ENCODE results near the gene FUT3. TPM values are rescaled to one million over a fixed set of nuclear protein-coding genes. Genes with fewer than 3 reads are reported as not detected.

The FUT3 gene
- total and polyA plus RNA-seq, 2 donors (not counting 1 experiment from before 2014, with no cell fraction given): not detected

GRCh38 chr19:5823579-5824281 lies 27.5 kb downstream of the FUT3 start:
- H3K27ac ChIP-seq (ENCODE audit: insufficient read depth, low read length): no peak overlapping the region
- no peaks in the 10 kb centered on the region for H3K9me3 ChIP-seq (ENCODE audit: control insufficient read depth, insufficient read depth, low read depth, low read length)
- TF ChIP-seq CTCF (conservative IDR thresholded peaks at IDR 0.05 in 1 of 2, IDR thresholded peaks at IDR 0.05 in 1 of 2; ENCODE audit: low read depth in 1 of 2, low read length in 2 of 2) (no peak), EZH2 (IDR thresholded peaks at IDR 0.05; ENCODE audit: low read length, missing control alignments) (no peak)
- no peak overlapping the region for H3K9ac ChIP-seq (ENCODE audit: insufficient read depth, low read length)
- H2AFZ ChIP-seq (ENCODE audit: low read length): no peak overlapping the region
- peaks cover 6% of the 10 kb centered on the region for H3K27me3 ChIP-seq (ENCODE audit: control insufficient read depth, insufficient read depth, low read length)
- H4K20me1 ChIP-seq (ENCODE audit: control insufficient read depth, extremely low read depth, insufficient read depth, low read length): no peaks in the 10 kb centered on the region
- no peaks in the 10 kb centered on the region for H3K79me2 ChIP-seq (ENCODE audit: control insufficient read depth, insufficient read depth, low read length)
- no peak overlapping the region for H3K4me2 ChIP-seq (ENCODE audit: extremely low read depth, insufficient read depth, low read length)
- no peaks in the 10 kb centered on the region for H3K36me3 ChIP-seq (ENCODE audit: control insufficient read depth, insufficient read depth, low read length)
- no peak overlapping the region for H3K4me3 ChIP-seq (replicated peaks in 1 of 4; ENCODE audit: control extremely low read depth in 1 of 4, insufficient read depth in 1 of 4, low read depth in 3 of 4, low read length in 4 of 4)
- no peaks in the 10 kb centered on the region for H3K4me1 ChIP-seq (ENCODE audit: control insufficient read depth, extremely low read depth, insufficient read depth, low read length)
- no peak for DNase-seq (ENCODE audit: low read depth in 2 of 2)

GRCh38 chr19:5822181-5822844 lies 28.9 kb downstream of the FUT3 start:
- TF ChIP-seq EZH2 (IDR thresholded peaks at IDR 0.05; ENCODE audit: low read length, missing control alignments) (no peak), CTCF (conservative IDR thresholded peaks at IDR 0.05 in 1 of 2, IDR thresholded peaks at IDR 0.05 in 1 of 2; ENCODE audit: low read depth in 1 of 2, low read length in 2 of 2) (no peak)
- no peaks in the 10 kb centered on the region for H3K79me2 ChIP-seq (ENCODE audit: control insufficient read depth, insufficient read depth, low read length)
- H2AFZ ChIP-seq (ENCODE audit: low read length): no peak overlapping the region
- H3K4me1 ChIP-seq (ENCODE audit: control insufficient read depth, extremely low read depth, insufficient read depth, low read length): no peaks in the 10 kb centered on the region
- no peak overlapping the region for H3K4me2 ChIP-seq (ENCODE audit: extremely low read depth, insufficient read depth, low read length)
- no peak overlapping the region for H3K4me3 ChIP-seq (replicated peaks in 1 of 4; ENCODE audit: control extremely low read depth in 1 of 4, insufficient read depth in 1 of 4, low read depth in 3 of 4, low read length in 4 of 4)
- no peak overlapping the region for H3K9ac ChIP-seq (ENCODE audit: insufficient read depth, low read length)
- no peaks in the 10 kb centered on the region for H4K20me1 ChIP-seq (ENCODE audit: control insufficient read depth, extremely low read depth, insufficient read depth, low read length)
- no peaks in the 10 kb centered on the region for H3K9me3 ChIP-seq (ENCODE audit: control insufficient read depth, insufficient read depth, low read depth, low read length)
- peaks cover 3% of the 10 kb centered on the region for H3K27me3 ChIP-seq (ENCODE audit: control insufficient read depth, insufficient read depth, low read length)
- no peak overlapping the region for H3K27ac ChIP-seq (ENCODE audit: insufficient read depth, low read length)
- no peaks in the 10 kb centered on the region for H3K36me3 ChIP-seq (ENCODE audit: control insufficient read depth, insufficient read depth, low read length)
- no peak for DNase-seq (ENCODE audit: low read depth in 2 of 2)

- Histone ChIP-seq H4K20me1 (ENCODE audit: control insufficient read depth, extremely low read depth, insufficient read depth, low read length) (no peaks in the 10 kb centered on the region), H3K27me3 (ENCODE audit: control insufficient read depth, insufficient read depth, low read length) (peaks cover 3% of the 10 kb centered on the region), H3K79me2 (ENCODE audit: control insufficient read depth, insufficient read depth, low read length) (no peaks in the 10 kb centered on the region), H3K36me3 (ENCODE audit: control insufficient read depth, insufficient read depth, low read length) (no peaks in the 10 kb centered on the region), H3K4me2 (ENCODE audit: extremely low read depth, insufficient read depth, low read length) (no peak overlapping the region), H2AFZ (ENCODE audit: low read length) (no peak overlapping the region), H3K4me3 (replicated peaks in 1 of 4; ENCODE audit: control extremely low read depth in 1 of 4, insufficient read depth in 1 of 4, low read depth in 3 of 4, low read length in 4 of 4) (no peak overlapping the region), H3K4me1 (ENCODE audit: control insufficient read depth, extremely low read depth, insufficient read depth, low read length) (no peaks in the 10 kb centered on the region), H3K9ac (ENCODE audit: insufficient read depth, low read length) (no peak overlapping the region), H3K9me3 (ENCODE audit: control insufficient read depth, insufficient read depth, low read depth, low read length) (no peaks in the 10 kb centered on the region), H3K27ac (ENCODE audit: insufficient read depth, low read length) (no peak overlapping the region)
- no peak for TF ChIP-seq CTCF (conservative IDR thresholded peaks at IDR 0.05 in 1 of 2, IDR thresholded peaks at IDR 0.05 in 1 of 2; ENCODE audit: low read depth in 1 of 2, low read length in 2 of 2)
- no peak for TF ChIP-seq EZH2 (IDR thresholded peaks at IDR 0.05; ENCODE audit: low read length, missing control alignments)
- DNase-seq (ENCODE audit: low read depth in 2 of 2): no peak
Measured at GRCh38 chr19:5821521-5822180, 29.6 kb downstream of the FUT3 start.
